ENCODE data around the gene SLC27A5. TPM values are rescaled to one million over a fixed set of nuclear protein-coding genes. Genes with fewer than 3 reads are reported as not detected.

Gene SLC27A5
- total RNA-seq, 1 experiment from 2014 or later = 8.4 TPM

DNA sequence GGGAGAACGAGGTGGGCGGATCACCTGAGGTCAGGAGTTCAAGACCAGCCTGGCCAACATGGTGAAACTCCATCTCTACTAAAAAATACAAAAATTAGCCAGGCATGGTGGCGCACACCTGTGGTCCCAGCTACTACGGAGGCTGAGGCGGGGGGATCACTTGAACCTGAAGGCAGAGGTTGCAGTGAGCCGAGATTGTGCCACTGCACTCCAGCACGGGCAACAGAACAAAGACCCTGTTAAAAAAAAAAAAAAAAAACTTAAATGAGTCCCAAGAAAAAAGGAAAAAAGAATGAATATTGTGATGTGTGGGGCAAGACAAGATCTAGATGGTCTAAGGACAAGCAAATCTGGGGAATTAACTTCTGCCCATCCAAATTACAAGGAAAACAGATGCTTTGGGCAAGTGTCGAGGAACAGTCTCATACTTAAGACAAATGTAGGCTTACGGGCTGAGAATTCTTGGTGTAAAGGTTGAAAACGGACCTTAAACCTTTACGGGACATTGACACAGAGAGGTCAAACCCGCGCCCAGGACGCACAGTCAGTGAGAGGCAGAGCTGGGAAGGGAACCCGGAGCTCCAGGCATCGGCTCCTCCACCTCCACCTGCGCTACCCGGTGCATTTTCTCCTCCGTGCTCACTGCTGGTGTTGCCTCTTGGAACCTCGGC, 45.6 kb downstream of the SLC27A5 start:
- Histone ChIP-seq H3K79me2 (ENCODE audit: low read depth) (peaks cover 11% of the 10 kb centered on the region; the same call in 1 of the 2 replicates), H3F3A (ENCODE audit: insufficient read depth, low read depth) (no peaks in the 10 kb centered on the region), H3K9me2 (ENCODE audit: insufficient read depth) (no peaks in the 10 kb centered on the region), H3K27me3 (ENCODE audit: insufficient read depth, low read depth) (no peaks in the 10 kb centered on the region), H3K4me3 (peak overlapping the region; percentile 68; the same call in 1 of the 2 replicates), H4K20me1 (ENCODE audit: insufficient read depth) (0 out of 2 replicates have a peak, but pooled peaks cover 10% of the 10 kb centered on the region), H3K27ac (no peak overlapping the region), H2AFZ (peak overlapping the region; percentile 76), H3K9me3 (ENCODE audit: insufficient read depth, low read depth) (no peaks in the 10 kb centered on the region), H3K4me2 (peak overlapping the region; percentile 84), H3K4me1 (replicated peaks; ENCODE audit: insufficient read depth) (no peaks in the 10 kb centered on the region), H3K36me3 (ENCODE audit: low read depth) (no peaks in the 10 kb centered on the region)
- DNase-seq = no peak
- ChIA-PET POLR2A (ENCODE audit: unreplicated experiment) (interaction anchor here (0.6 kb wide), 1 partner anchor 104 kb away, joined by 3 read pairs; the partner anchor contains the start of gene ZNF497), CTCF (no interaction called here)
- BruUV-seq (replicated peaks) = no TSS peak
- no peak for TF ChIP-seq EZH2 (IDR thresholded peaks at IDR 0.05; ENCODE audit: low read depth)
- TF ChIP-seq, protein P1, sequence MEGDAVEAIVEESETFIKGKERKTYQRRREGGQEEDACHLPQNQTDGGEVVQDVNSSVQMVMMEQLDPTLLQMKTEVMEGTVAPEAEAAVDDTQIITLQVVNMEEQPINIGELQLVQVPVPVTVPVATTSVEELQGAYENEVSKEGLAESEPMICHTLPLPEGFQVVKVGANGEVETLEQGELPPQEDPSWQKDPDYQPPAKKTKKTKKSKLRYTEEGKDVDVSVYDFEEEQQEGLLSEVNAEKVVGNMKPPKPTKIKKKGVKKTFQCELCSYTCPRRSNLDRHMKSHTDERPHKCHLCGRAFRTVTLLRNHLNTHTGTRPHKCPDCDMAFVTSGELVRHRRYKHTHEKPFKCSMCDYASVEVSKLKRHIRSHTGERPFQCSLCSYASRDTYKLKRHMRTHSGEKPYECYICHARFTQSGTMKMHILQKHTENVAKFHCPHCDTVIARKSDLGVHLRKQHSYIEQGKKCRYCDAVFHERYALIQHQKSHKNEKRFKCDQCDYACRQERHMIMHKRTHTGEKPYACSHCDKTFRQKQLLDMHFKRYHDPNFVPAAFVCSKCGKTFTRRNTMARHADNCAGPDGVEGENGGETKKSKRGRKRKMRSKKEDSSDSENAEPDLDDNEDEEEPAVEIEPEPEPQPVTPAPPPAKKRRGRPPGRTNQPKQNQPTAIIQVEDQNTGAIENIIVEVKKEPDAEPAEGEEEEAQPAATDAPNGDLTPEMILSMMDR (conservative IDR thresholded peaks at IDR 0.05) = no peak
- intact Hi-C loops (cut with micrococcal nuclease; ENCODE audit: unreplicated experiment) = loop anchor here (2.0 to 5.0 kb wide), 2 partner anchors 57 to 104 kb away; partner anchors contain the start of genes ZNF497 and ZNF584

DNA sequence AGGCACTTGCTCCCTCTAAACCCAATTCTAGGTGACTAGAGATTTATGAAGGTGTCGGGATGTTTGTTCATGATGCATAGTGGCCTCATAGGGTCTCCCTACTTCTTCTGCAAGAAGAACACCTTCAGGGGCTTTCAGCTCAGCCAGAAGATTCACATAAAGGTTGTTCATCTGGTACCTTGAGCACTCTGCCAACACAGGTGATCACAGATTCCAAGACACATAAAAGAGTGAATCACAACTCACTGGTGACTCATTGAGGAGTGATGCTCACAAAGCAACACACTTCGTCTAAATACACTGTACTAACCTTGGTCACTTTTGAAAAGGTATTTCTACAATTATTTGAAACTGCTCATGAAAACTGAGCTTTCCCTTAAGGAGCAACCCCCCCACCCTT, 51.8 kb downstream of the SLC27A5 start:
- POLR2A ChIA-PET (ENCODE audit: unreplicated experiment) = no interaction called here
- H3K79me2 ChIP-seq (ENCODE audit: low read depth) = no peaks in the 10 kb centered on the region
- no peaks in the 10 kb centered on the region for H3K9me2 ChIP-seq (ENCODE audit: insufficient read depth)
- H3K9me3 ChIP-seq (ENCODE audit: insufficient read depth, low read depth) = no peaks in the 10 kb centered on the region
- TF ChIP-seq, protein P1 (conservative IDR thresholded peaks at IDR 0.05) = no peak
- TF ChIP-seq EZH2 (IDR thresholded peaks at IDR 0.05; ENCODE audit: low read depth) = no peak
- H3K4me1 ChIP-seq (replicated peaks; ENCODE audit: insufficient read depth) = no peaks in the 10 kb centered on the region
- intact Hi-C loops (cut with micrococcal nuclease; ENCODE audit: unreplicated experiment) = no loop called here
- no TSS peak for BruUV-seq (replicated peaks)
- CTCF ChIA-PET = no interaction called here
- H3K36me3 ChIP-seq (ENCODE audit: low read depth) = no peaks in the 10 kb centered on the region
- no peaks in the 10 kb centered on the region for H3K27me3 ChIP-seq (ENCODE audit: insufficient read depth, low read depth)
- no peak overlapping the region for H3K4me2 ChIP-seq
- no peaks in the 10 kb centered on the region for H4K20me1 ChIP-seq (ENCODE audit: insufficient read depth)
- H3K27ac ChIP-seq = no peak overlapping the region
- DNase-seq = no peak
- H2AFZ ChIP-seq = no peak overlapping the region
- no peak overlapping the region for H3K4me3 ChIP-seq
- no peaks in the 10 kb centered on the region for H3F3A ChIP-seq (ENCODE audit: insufficient read depth, low read depth)

DNA sequence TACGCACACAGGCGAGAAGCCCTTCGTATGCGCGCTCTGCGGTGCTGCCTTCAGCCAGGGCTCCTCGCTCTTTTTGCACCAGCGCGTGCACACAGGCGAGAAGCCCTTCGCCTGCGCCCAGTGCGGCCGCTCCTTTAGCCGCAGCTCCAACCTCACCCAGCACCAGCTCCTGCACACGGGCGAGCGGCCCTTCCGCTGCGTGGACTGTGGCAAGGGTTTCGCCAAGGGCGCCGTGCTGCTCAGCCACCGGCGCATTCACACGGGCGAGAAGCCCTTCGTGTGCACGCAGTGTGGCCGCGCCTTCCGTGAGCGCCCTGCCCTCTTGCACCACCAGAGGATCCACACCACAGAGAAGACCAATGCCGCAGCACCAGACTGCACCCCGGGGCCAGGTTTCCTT, 55.7 kb downstream of the SLC27A5 start:
- DNase-seq = no peak
- H3F3A ChIP-seq (ENCODE audit: insufficient read depth, low read depth) = no peaks in the 10 kb centered on the region
- H3K4me2 ChIP-seq = no peak overlapping the region
- H3K9me2 ChIP-seq (ENCODE audit: insufficient read depth) = no peaks in the 10 kb centered on the region
- H3K27me3 ChIP-seq (ENCODE audit: insufficient read depth, low read depth) = no peaks in the 10 kb centered on the region
- H3K27ac ChIP-seq = no peak overlapping the region
- H3K4me1 ChIP-seq (replicated peaks; ENCODE audit: insufficient read depth) = no peaks in the 10 kb centered on the region
- no peak overlapping the region for H2AFZ ChIP-seq
- intact Hi-C loops (cut with micrococcal nuclease; ENCODE audit: unreplicated experiment) = no loop called here
- H4K20me1 ChIP-seq (ENCODE audit: insufficient read depth) = no peaks in the 10 kb centered on the region
- H3K4me3 ChIP-seq = no peak overlapping the region
- TF ChIP-seq EZH2 (IDR thresholded peaks at IDR 0.05; ENCODE audit: low read depth) = no peak
- TF ChIP-seq, protein P1 (conservative IDR thresholded peaks at IDR 0.05) = no peak
- no TSS peak for BruUV-seq (replicated peaks)
- no peaks in the 10 kb centered on the region for H3K36me3 ChIP-seq (ENCODE audit: low read depth)
- no peaks in the 10 kb centered on the region for H3K9me3 ChIP-seq (ENCODE audit: insufficient read depth, low read depth)
- CTCF ChIA-PET = no interaction called here
- POLR2A ChIA-PET (ENCODE audit: unreplicated experiment) = no interaction called here
- no peaks in the 10 kb centered on the region for H3K79me2 ChIP-seq (ENCODE audit: low read depth)

Measured in PC-9 (cell line).